ENCODE measurements around the gene MAPK1. TPM values are rescaled to one million over a fixed set of nuclear protein-coding genes. Genes with fewer than 3 reads are reported as not detected.

Gene MAPK1
- total RNA-seq, 1 experiment from 2014 or later = 90.3 TPM

DNA sequence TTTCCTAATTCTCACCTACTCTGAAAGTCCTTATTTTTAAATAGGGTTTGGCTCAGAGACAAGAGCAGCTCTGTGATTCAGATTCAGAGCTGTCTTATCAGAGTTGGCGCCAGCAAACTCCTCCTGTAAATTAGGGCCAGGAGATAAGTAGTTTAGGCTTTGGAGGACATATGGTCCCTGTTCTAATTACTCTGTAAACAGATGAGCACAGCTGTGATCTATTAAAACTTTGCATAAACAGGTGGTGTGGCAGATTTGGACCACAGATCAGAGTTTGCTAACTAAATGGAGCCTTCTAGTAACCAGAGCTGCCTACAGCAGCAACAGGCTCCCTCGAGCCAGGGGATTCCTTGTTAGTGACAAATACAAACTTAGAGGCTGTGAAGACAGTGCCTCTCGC is 159.8 kb downstream of the MAPK1 start:
- Histone ChIP-seq H3K9me3 (ENCODE audit: control insufficient read depth, low read depth, low read length) (no peaks in the 10 kb centered on the region), H3K18ac (ENCODE audit: insufficient read length, low read depth, low read length) (no peak overlapping the region), H3K79me1 (ENCODE audit: insufficient read depth, low read depth, low read length, poor library complexity, severe bottlenecking) (no peaks in the 10 kb centered on the region), H2BK20ac (ENCODE audit: low read depth, low read length, poor library complexity, severe bottlenecking) (no peak overlapping the region), H4K20me1 (ENCODE audit: control insufficient read depth, insufficient read depth, insufficient read length) (no peaks in the 10 kb centered on the region), H3K4ac (ENCODE audit: low read depth, low read length) (no peak overlapping the region), H2AK5ac (ENCODE audit: insufficient read length, low read length) (no peak overlapping the region), H3K4me2 (ENCODE audit: insufficient read depth, insufficient read length, low read length) (no peak overlapping the region), H3K23ac (ENCODE audit: insufficient read length, low read depth, low read length) (no peak overlapping the region), H3K27ac (ENCODE audit: insufficient read length, low read depth, low read length) (no peak overlapping the region), H3K56ac (ENCODE audit: insufficient read length, low read depth, low read length) (no peak overlapping the region), H3K79me2 (ENCODE audit: insufficient read depth, low read length) (peaks cover 3% of the 10 kb centered on the region; the same call in 1 of the 2 replicates), H2BK12ac (ENCODE audit: insufficient read length, low read depth, low read length) (no peak overlapping the region), H4K8ac (replicated peaks; ENCODE audit: insufficient read length, low read depth, low read length) (no peak overlapping the region), H2BK15ac (ENCODE audit: low read depth, low read length) (no peak overlapping the region), H2BK120ac (ENCODE audit: low read depth, low read length, poor library complexity, severe bottlenecking) (no peak overlapping the region), H4K5ac (ENCODE audit: insufficient read length, low read depth, low read length) (no peak overlapping the region), H3K14ac (ENCODE audit: insufficient read depth, low read length) (no peak overlapping the region), H3K27me3 (ENCODE audit: insufficient read depth, low read length) (no peaks in the 10 kb centered on the region), H3K4me1 (ENCODE audit: insufficient read depth, low read length) (no peaks in the 10 kb centered on the region), H3K9ac (ENCODE audit: extremely low read depth, insufficient read length, low read length) (no peak overlapping the region), H4K91ac (ENCODE audit: insufficient read length, low read depth, low read length) (no peak overlapping the region), H3K23me2 (ENCODE audit: insufficient read length, low read depth, low read length, poor library complexity, severe bottlenecking) (no peaks in the 10 kb centered on the region), H2BK5ac (ENCODE audit: insufficient read length, low read length) (no peak overlapping the region), H3T11ph (ENCODE audit: low read length) (no peak overlapping the region), H2AFZ (ENCODE audit: low read length) (no peak overlapping the region)
- H3K9me3 Mint-ChIP-seq = no peaks in the 10 kb centered on the region
- H3K27me3 Mint-ChIP-seq (ENCODE audit: low read depth) = no peaks in the 10 kb centered on the region
- WGBS (ENCODE audit: extremely low coverage, insufficient read length, low lambda C conversion rate) = no CpG with 5 or more reads among the region's 3 CpGs
- H3K4me3 Mint-ChIP-seq = no peak overlapping the region
- H3K36me3 Mint-ChIP-seq (ENCODE audit: insufficient read depth in 1 of 3, low read depth in 3 of 3) = peaks cover 5 to 18% (median 10%) of the 10 kb centered on the region in 3 experiments; a peak in 6 of 7 replicates
- no peak overlapping the region for H3K27ac Mint-ChIP-seq
- TF ChIP-seq CTCF (conservative IDR thresholded peaks at IDR 0.05) = no peak
- DNase-seq = no peak
- no peaks in the 10 kb centered on the region for H3K4me1 Mint-ChIP-seq

Other genes with a start within 250 kb of the MAPK1 start
- gene YDJC, start 237.6 kb downstream of the MAPK1 start, total RNA-seq (2021) = 29.8 and 30.2 TPM in 2 replicates
- 0.22 and 0.63 TPM in 2 replicates for gene CCDC116, start 234.9 kb downstream of the MAPK1 start, total RNA-seq (2021)
- 36.0 TPM in 2 replicates for gene SDF2L1, start 225.3 kb downstream of the MAPK1 start, total RNA-seq (2021)
- 35.5 and 35.9 TPM in 2 replicates for gene PPIL2, start 201.6 kb downstream of the MAPK1 start, total RNA-seq (2021)
- 5.4 and 8.1 TPM in 2 replicates for gene YPEL1, start 131.9 kb downstream of the MAPK1 start, total RNA-seq (2021)
- 19.0 and 21.1 TPM in 2 replicates for gene PPM1F, start 85.2 kb upstream of the MAPK1 start, total RNA-seq (2021)
- 55.2 and 58.5 TPM in 2 replicates for gene TOP3B, start 115.1 kb upstream of the MAPK1 start, total RNA-seq (2021)

Measured in H9 (cell line).